ENCODE results near the gene SH3TC2. TPM values are rescaled to one million over a fixed set of nuclear protein-coding genes. Genes with fewer than 3 reads are reported as not detected.

SH3TC2 gene
- polyA plus RNA-seq, 1 donor (not counting 4 experiments of a cell fraction or from before 2014, with no cell fraction given): 19.0 TPM

GRCh38 chr5:149045089-149045460 is 17.8 kb downstream of the SH3TC2 start:
- Histone ChIP-seq H2AFZ (ENCODE audit: control insufficient read depth, low read length) (no peak overlapping the region), H3K36me3 (ENCODE audit: control insufficient read depth in 2 of 2, extremely low read depth in 1 of 2, insufficient read depth in 2 of 2, low read length in 2 of 2) (peaks cover 20 to 23% of the 10 kb centered on the region in 2 experiments), H3K27ac (ENCODE audit: control insufficient read depth, insufficient read depth, low read length) (no peak overlapping the region), H3K27me3 (ENCODE audit: control insufficient read depth, extremely low read depth, insufficient read depth, low read length) (no peaks in the 10 kb centered on the region), H3K9me3 (ENCODE audit: control insufficient read depth, low read depth, low read length) (no peaks in the 10 kb centered on the region), H3K4me2 (ENCODE audit: control insufficient read depth, extremely low read depth, insufficient read depth, low read depth, low read length) (no peak overlapping the region), H3K4me3 (ENCODE audit: control insufficient read depth in 2 of 3, extremely low read depth in 1 of 3, insufficient read depth in 2 of 3, low read depth in 1 of 3, low read length in 3 of 3) (no peak overlapping the region), H3K9me1 (ENCODE audit: control insufficient read depth, extremely low read depth, insufficient read depth, low read length) (no peaks in the 10 kb centered on the region), H3K9ac (ENCODE audit: control insufficient read depth, extremely low read depth, insufficient read depth, low read length) (no peak overlapping the region), H3K4me1 (ENCODE audit: control insufficient read depth, extremely low read depth, insufficient read depth, low read length) (peaks cover 5% of the 10 kb centered on the region), H3K79me2 (ENCODE audit: control insufficient read depth, insufficient read depth, low read length) (no peaks in the 10 kb centered on the region), H4K20me1 (ENCODE audit: control insufficient read depth, extremely low read depth, insufficient read depth, low read length) (no peaks in the 10 kb centered on the region)
- DNase-seq (ENCODE audit: low read depth, low spot score): no peak
- dilution Hi-C loops (cut with MboI; ENCODE audit: extremely low pct_ligation_motif_present, low sequenced_read_pairs): no loop called here
- no peak for FAIRE-seq
- TF ChIP-seq CTCF (optimal IDR thresholded peaks at IDR 0.05 in 1 of 3, IDR thresholded peaks at IDR 0.05 in 1 of 3, conservative IDR thresholded peaks at IDR 0.05 in 1 of 3; ENCODE audit: extremely low read depth in 1 of 3, insufficient read depth in 2 of 3, low read length in 3 of 3) (no peak), EZH2 (IDR thresholded peaks at IDR 0.05; ENCODE audit: low read length) (no peak)

- no peak for DNase-seq (ENCODE audit: low read depth, low spot score)
- no peak overlapping the region for H3K27ac ChIP-seq (ENCODE audit: control insufficient read depth, insufficient read depth, low read length)
- H3K36me3 ChIP-seq (ENCODE audit: control insufficient read depth in 2 of 2, extremely low read depth in 1 of 2, insufficient read depth in 2 of 2, low read length in 2 of 2): peaks cover 19 to 21% of the 10 kb centered on the region in 2 experiments
- no peak for TF ChIP-seq EZH2 (IDR thresholded peaks at IDR 0.05; ENCODE audit: low read length)
- H3K9ac ChIP-seq (ENCODE audit: control insufficient read depth, extremely low read depth, insufficient read depth, low read length): no peak overlapping the region
- no peak for FAIRE-seq
- H4K20me1 ChIP-seq (ENCODE audit: control insufficient read depth, extremely low read depth, insufficient read depth, low read length): no peaks in the 10 kb centered on the region
- H3K9me1 ChIP-seq (ENCODE audit: control insufficient read depth, extremely low read depth, insufficient read depth, low read length): no peaks in the 10 kb centered on the region
- H3K79me2 ChIP-seq (ENCODE audit: control insufficient read depth, insufficient read depth, low read length): no peaks in the 10 kb centered on the region
- no peak overlapping the region for H3K4me2 ChIP-seq (ENCODE audit: control insufficient read depth, extremely low read depth, insufficient read depth, low read depth, low read length)
- dilution Hi-C loops (cut with MboI; ENCODE audit: extremely low pct_ligation_motif_present, low sequenced_read_pairs): no loop called here
- no peaks in the 10 kb centered on the region for H3K27me3 ChIP-seq (ENCODE audit: control insufficient read depth, extremely low read depth, insufficient read depth, low read length)
- H2AFZ ChIP-seq (ENCODE audit: control insufficient read depth, low read length): no peak overlapping the region
- H3K4me3 ChIP-seq (ENCODE audit: control insufficient read depth in 2 of 3, extremely low read depth in 1 of 3, insufficient read depth in 2 of 3, low read depth in 1 of 3, low read length in 3 of 3): no peak overlapping the region
- no peaks in the 10 kb centered on the region for H3K4me1 ChIP-seq (ENCODE audit: control insufficient read depth, extremely low read depth, insufficient read depth, low read length)
- no peaks in the 10 kb centered on the region for H3K9me3 ChIP-seq (ENCODE audit: control insufficient read depth, low read depth, low read length)
These were observed 18.3 kb downstream of the SH3TC2 start for GRCh38 chr5:149044453-149045088.

GRCh38 chr5:149043641-149044040 is 19.2 kb downstream of the SH3TC2 start:
- H4K20me1 ChIP-seq (ENCODE audit: control insufficient read depth, extremely low read depth, insufficient read depth, low read length): no peaks in the 10 kb centered on the region
- DNase-seq (ENCODE audit: low read depth, low spot score): no peak
- H3K79me2 ChIP-seq (ENCODE audit: control insufficient read depth, insufficient read depth, low read length): no peaks in the 10 kb centered on the region
- H3K4me2 ChIP-seq (ENCODE audit: control insufficient read depth, extremely low read depth, insufficient read depth, low read depth, low read length): no peak overlapping the region
- dilution Hi-C loops (cut with MboI; ENCODE audit: extremely low pct_ligation_motif_present, low sequenced_read_pairs): no loop called here
- no peaks in the 10 kb centered on the region for H3K27me3 ChIP-seq (ENCODE audit: control insufficient read depth, extremely low read depth, insufficient read depth, low read length)
- no peak overlapping the region for H2AFZ ChIP-seq (ENCODE audit: control insufficient read depth, low read length)
- no peak overlapping the region for H3K4me3 ChIP-seq (ENCODE audit: control insufficient read depth in 2 of 3, extremely low read depth in 1 of 3, insufficient read depth in 2 of 3, low read depth in 1 of 3, low read length in 3 of 3)
- no peaks in the 10 kb centered on the region for H3K9me3 ChIP-seq (ENCODE audit: control insufficient read depth, low read depth, low read length)
- no peak overlapping the region for H3K27ac ChIP-seq (ENCODE audit: control insufficient read depth, insufficient read depth, low read length)
- no peaks in the 10 kb centered on the region for H3K9me1 ChIP-seq (ENCODE audit: control insufficient read depth, extremely low read depth, insufficient read depth, low read length)
- peaks cover 15 to 19% of the 10 kb centered on the region in 2 experiments for H3K36me3 ChIP-seq (ENCODE audit: control insufficient read depth in 2 of 2, extremely low read depth in 1 of 2, insufficient read depth in 2 of 2, low read length in 2 of 2)
- TF ChIP-seq EZH2 (IDR thresholded peaks at IDR 0.05; ENCODE audit: low read length): no peak
- TF ChIP-seq CTCF (optimal IDR thresholded peaks at IDR 0.05 in 1 of 3, IDR thresholded peaks at IDR 0.05 in 1 of 3, conservative IDR thresholded peaks at IDR 0.05 in 1 of 3; ENCODE audit: extremely low read depth in 1 of 3, insufficient read depth in 2 of 3, low read length in 3 of 3): no peak
- no peak for FAIRE-seq
- H3K9ac ChIP-seq (ENCODE audit: control insufficient read depth, extremely low read depth, insufficient read depth, low read length): no peak overlapping the region
- no peaks in the 10 kb centered on the region for H3K4me1 ChIP-seq (ENCODE audit: control insufficient read depth, extremely low read depth, insufficient read depth, low read length)

All from keratinocyte (primary cell).